NK-92 (cell line): ENCODE measurements around the gene AHR.
"Not testable (repeated sequence)": the region's sequence is repeated elsewhere in the genome, so short reads cannot be mapped to it uniquely, and the experiment has no call there.

Experiments used
- DNase-seq: peaks from one replicate; lab custom pipeline; 2025; ENCODE audit not compliant: unreplicated experiment; lab: John Stamatoyannopoulos, UW

The AHR gene

GRCh38 chr7:17336168-17336567 is 37.7 kb downstream of the AHR start:
- no peak for DNase-seq

GRCh38 chr7:17339139-17339538 is 40.7 kb downstream of the AHR start:
- no peak for DNase-seq

- no peak for DNase-seq
These were observed 41.5 kb downstream of the AHR start for GRCh38 chr7:17339952-17340351.

GRCh38 chr7:17340655-17341054 is 42.2 kb downstream of the AHR start:
- DNase-seq = no peak

GRCh38 chr7:17342756-17343155 is 44.3 kb downstream of the AHR start:
- DNase-seq = no peak

GRCh38 chr7:17347401-17347800 is 48.9 kb downstream of the AHR start:
- no peak for DNase-seq

GRCh38 chr7:17348932-17349331 is 50.5 kb downstream of the AHR start:
- not testable (repeated sequence) for DNase-seq

- DNase-seq = not testable (repeated sequence)
These were observed 51.9 kb downstream of the AHR start for GRCh38 chr7:17350321-17350720.

GRCh38 chr7:17353650-17354419 is 55.4 kb downstream of the AHR start:
- not testable (repeated sequence) for DNase-seq

GRCh38 chr7:17354473-17354872 is 56.0 kb downstream of the AHR start:
- DNase-seq = no peak

- no peak for DNase-seq
These were observed 56.6 kb downstream of the AHR start for GRCh38 chr7:17355050-17355449.

GRCh38 chr7:17357952-17358351 is 59.5 kb downstream of the AHR start:
- DNase-seq = no peak

GRCh38 chr7:17359610-17360009 is 61.2 kb downstream of the AHR start:
- DNase-seq = no peak

- DNase-seq = no peak
These were observed 64.1 kb downstream of the AHR start for GRCh38 chr7:17362439-17363105.

- DNase-seq = no peak
These were observed 66.2 kb downstream of the AHR start for GRCh38 chr7:17364671-17365070.

- DNase-seq = no peak
These were observed 67.3 kb downstream of the AHR start for GRCh38 chr7:17365775-17366174.

GRCh38 chr7:17367502-17367901 is 69.0 kb downstream of the AHR start:
- DNase-seq = no peak

GRCh38 chr7:17368856-17369524 is 70.5 kb downstream of the AHR start:
- DNase-seq = no peak

GRCh38 chr7:17369691-17370426 is 71.4 kb downstream of the AHR start:
- no peak for DNase-seq

GRCh38 chr7:17370901-17371585 is 72.6 kb downstream of the AHR start:
- no peak for DNase-seq
